Mesodermal cell (in vitro differentiated cells): ENCODE measurements around the gene NUP133.
"Not testable (repeated sequence)": the region's sequence is repeated elsewhere in the genome, so short reads cannot be mapped to it uniquely, and the experiment has no call there.

Experiments used
- H3K27ac ChIP-seq: 2 replicates; pipeline ENCODE4 v1.7.0; 2013; ENCODE audit warnings: mild to moderate bottlenecking, low read depth, low read length, moderate library complexity; ENCODE audit not compliant: severe bottlenecking
- H3K36me3 ChIP-seq: 2 replicates; pipeline ENCODE4 v1.7.1; 2013; ENCODE audit warnings: mild to moderate bottlenecking, low read length, moderate library complexity; ENCODE audit not compliant: control insufficient read depth, insufficient read depth
- H3K4me1 ChIP-seq: one replicate; pipeline ENCODE4 v1.7.1; 2013; ENCODE audit warnings: mild to moderate bottlenecking, low read length; ENCODE audit not compliant: insufficient read depth, control insufficient read depth, poor library complexity, severe bottlenecking
- H3K4me3 ChIP-seq: 2 replicates; pipeline ENCODE4 v1.7.0; 2013; ENCODE audit warnings: low read length, control low read depth, mild to moderate bottlenecking; ENCODE audit not compliant: insufficient read depth, poor library complexity, severe bottlenecking; ENCODE audit errors: extremely low read depth
- H3K9me3 ChIP-seq: 2 replicates; pipeline ENCODE4 v1.7.1; 2013; ENCODE audit warnings: mild to moderate bottlenecking, low read length, moderate library complexity; ENCODE audit not compliant: control insufficient read depth
- WGBS, 2 experiments: methylation state at CpG; one replicate each; pipeline ENCODE4 v1.1.5; 2013; ENCODE audit warnings: missing lambda C conversion rate in 2 of 2; ENCODE audit not compliant: insufficient coverage in 2 of 2; 5-methylcytosine and 5-hydroxymethylcytosine counted together

NUP133 gene

GRCh38 chr1:229475859-229476258, 32.3 kb downstream of the NUP133 start:
- H3K4me1 ChIP-seq, H3K9me3 ChIP-seq, H3K27ac ChIP-seq, H3K4me3 ChIP-seq: not testable (repeated sequence)
- peaks cover 77% of the 10 kb centered on the region for H3K36me3 ChIP-seq
- 96 to 100% methylated on average over 7 of the region's 13 CpGs for WGBS, 2 experiments

GRCh38 chr1:229474509-229474908, 33.6 kb downstream of the NUP133 start:
- Histone ChIP-seq H3K36me3 (peaks cover 78% of the 10 kb centered on the region), H3K4me3 (no peak overlapping the region), H3K9me3 (no peaks in the 10 kb centered on the region), H3K4me1 (no peaks in the 10 kb centered on the region), H3K27ac (no peak overlapping the region)
- 80 to 96% methylated on average over 1 to 2 of the region's 2 CpGs for WGBS, 2 experiments

GRCh38 chr1:229471175-229471574, 37.0 kb downstream of the NUP133 start:
- Histone ChIP-seq H3K9me3 (no peaks in the 10 kb centered on the region), H3K36me3 (peaks cover 70% of the 10 kb centered on the region), H3K4me3 (no peak overlapping the region), H3K27ac (no peak overlapping the region), H3K4me1 (no peaks in the 10 kb centered on the region)
- 87 to 96% methylated on average over 2 of the region's 3 CpGs for WGBS, 2 experiments

GRCh38 chr1:229470406-229471043, 37.6 kb downstream of the NUP133 start:
- Histone ChIP-seq H3K9me3 (no peaks in the 10 kb centered on the region), H3K27ac (no peak overlapping the region), H3K4me1 (no peaks in the 10 kb centered on the region), H3K36me3 (peaks cover 70% of the 10 kb centered on the region), H3K4me3 (no peak overlapping the region)
- 93 to 95% methylated on average over 8 of the region's 8 CpGs for whole genome bisulfite sequencing, 2 experiments

GRCh38 chr1:229466887-229467286, 41.3 kb downstream of the NUP133 start:
- H3K4me3 ChIP-seq = no peak overlapping the region
- WGBS, 2 experiments = no CpG with 5 or more reads among the region's 1 CpG
- H3K36me3 ChIP-seq = peaks cover 83% of the 10 kb centered on the region
- H3K4me1 ChIP-seq = no peaks in the 10 kb centered on the region
- H3K9me3 ChIP-seq = no peaks in the 10 kb centered on the region
- no peak overlapping the region for H3K27ac ChIP-seq

- Histone ChIP-seq H3K4me1 (no peaks in the 10 kb centered on the region), H3K4me3 (no peak overlapping the region), H3K36me3 (peaks cover 86% of the 10 kb centered on the region), H3K27ac (no peak overlapping the region), H3K9me3 (no peaks in the 10 kb centered on the region)
- 93 to 98% methylated on average over 4 to 5 of the region's 8 CpGs for WGBS, 2 experiments
Measured at GRCh38 chr1:229464672-229465071, 43.5 kb downstream of the NUP133 start.

GRCh38 chr1:229461032-229461668, 47.0 kb downstream of the NUP133 start:
- Histone ChIP-seq H3K36me3 (peaks cover 92% of the 10 kb centered on the region), H3K27ac (no peak overlapping the region), H3K4me3 (no peak overlapping the region), H3K9me3 (no peaks in the 10 kb centered on the region), H3K4me1 (no peaks in the 10 kb centered on the region)
- 83 to 97% methylated on average over 3 to 5 of the region's 7 CpGs for WGBS, 2 experiments

GRCh38 chr1:229459815-229460214, 48.3 kb downstream of the NUP133 start:
- Histone ChIP-seq H3K27ac (no peak overlapping the region), H3K4me3 (no peak overlapping the region), H3K4me1 (no peaks in the 10 kb centered on the region), H3K9me3 (no peaks in the 10 kb centered on the region), H3K36me3 (peaks cover 86% of the 10 kb centered on the region)
- WGBS, 2 experiments = 82 to 100% methylated on average over 1 to 3 of the region's 3 CpGs

- WGBS, 2 experiments = 100% methylated on average over 1 of the region's 4 CpGs; no CpG with 5 or more reads in 1 of the 2 experiments
- Histone ChIP-seq H3K9me3 (no peaks in the 10 kb centered on the region), H3K36me3 (peaks cover 74% of the 10 kb centered on the region), H3K27ac (no peak overlapping the region), H3K4me3 (no peak overlapping the region), H3K4me1 (no peaks in the 10 kb centered on the region)
Measured at GRCh38 chr1:229457436-229457835, 50.7 kb downstream of the NUP133 start.

- H3K9me3 ChIP-seq = no peaks in the 10 kb centered on the region
- no peak overlapping the region for H3K27ac ChIP-seq
- WGBS, 2 experiments = 100% methylated on average over 2 of the region's 3 CpGs; no CpG with 5 or more reads in 1 of the 2 experiments
- H3K4me1 ChIP-seq = no peaks in the 10 kb centered on the region
- no peak overlapping the region for H3K4me3 ChIP-seq
- peaks cover 74% of the 10 kb centered on the region for H3K36me3 ChIP-seq
Measured at GRCh38 chr1:229456016-229456415, 52.1 kb downstream of the NUP133 start.

GRCh38 chr1:229454056-229454455, 54.1 kb downstream of the NUP133 start:
- no peak overlapping the region for H3K27ac ChIP-seq
- H3K4me1 ChIP-seq = no peaks in the 10 kb centered on the region
- 78 to 100% methylated on average over 3 of the region's 4 CpGs for WGBS, 2 experiments
- no peak overlapping the region for H3K4me3 ChIP-seq
- H3K36me3 ChIP-seq = peaks cover 69% of the 10 kb centered on the region
- no peaks in the 10 kb centered on the region for H3K9me3 ChIP-seq
